ENCODE results near the gene GDPD1.
A peak's percentile ranks its signal among the peaks of the same experiment; 100 is the strongest.
"Not testable (repeated sequence)": the region's sequence is repeated elsewhere in the genome, so short reads cannot be mapped to it uniquely, and the experiment has no call there.

Gene GDPD1

DNA sequence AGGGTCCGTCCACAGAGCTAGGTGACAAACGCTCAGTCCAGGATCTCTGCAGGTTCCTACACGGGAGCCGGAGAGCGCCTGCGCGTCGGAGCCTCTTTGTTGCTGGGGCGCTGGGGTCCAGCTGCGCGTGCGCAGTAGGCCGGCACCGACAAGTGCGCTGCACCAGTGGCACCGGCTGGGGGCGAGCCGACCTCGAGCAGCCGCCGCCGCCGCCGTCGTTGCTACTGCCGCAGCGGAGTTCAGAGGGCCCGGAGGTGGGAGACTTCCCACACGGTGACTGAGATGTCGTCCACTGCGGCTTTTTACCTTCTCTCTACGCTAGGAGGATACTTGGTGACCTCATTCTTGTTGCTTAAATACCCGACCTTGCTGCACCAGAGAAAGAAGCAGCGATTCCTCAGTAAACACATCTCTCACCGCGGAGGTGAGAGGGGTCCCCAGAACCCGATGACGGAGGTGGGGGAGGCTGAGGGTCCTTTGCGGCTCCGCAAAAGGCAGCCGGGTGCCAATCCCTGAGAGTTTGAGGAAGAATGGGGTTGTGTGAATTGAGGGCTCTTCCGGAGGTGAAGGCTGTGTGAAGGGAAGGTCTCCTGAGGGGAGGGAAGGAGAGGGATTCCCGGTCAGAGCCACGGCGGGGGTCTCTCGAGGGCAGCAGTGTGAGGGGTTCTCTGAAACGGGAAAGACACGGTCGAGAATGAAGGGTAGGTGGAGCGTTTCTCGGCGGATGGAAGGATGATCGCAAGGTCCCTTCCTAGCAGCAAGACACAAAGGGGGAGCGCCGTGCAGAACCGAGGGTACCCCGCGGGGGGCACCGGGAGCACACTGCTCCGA lies at the start of gene GDPD1:
Gene GDPD1, plus strand, starts transcription at position 184 of the 831 bp plus-strand sequence. Its CDS starts 99 bp downstream, at position 283.
- DNase-seq (ENCODE audit: low read depth in 2 of 3, low spot score in 2 of 3) = peak; percentile 92 to 96 (median 92)

GRCh38 chr17:59172436-59173004 lies 47.8 kb upstream of the GDPD1 start:
- no peak for DNase-seq (ENCODE audit: low read depth in 2 of 3, low spot score in 2 of 3)

DNA sequence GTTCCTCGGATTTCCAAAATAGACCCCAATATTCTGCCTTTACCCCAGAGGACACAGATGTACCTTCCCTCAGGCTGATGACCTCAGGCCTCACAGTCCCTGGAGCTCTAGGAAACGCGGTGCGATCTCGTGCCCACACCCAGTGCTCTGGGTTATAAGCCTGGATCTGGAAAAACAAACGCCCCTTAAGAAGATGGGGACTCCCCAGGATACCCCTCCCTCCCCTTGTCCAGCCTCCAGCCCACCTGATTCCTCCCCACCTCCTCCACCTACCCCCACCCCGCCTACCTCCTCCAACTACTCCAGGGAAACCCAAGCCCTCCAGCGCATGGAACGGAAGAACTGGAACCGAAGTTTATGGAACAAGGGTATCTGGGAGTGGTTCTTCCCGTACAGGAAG lies 45.6 kb upstream of the GDPD1 start:
- DNase-seq (ENCODE audit: low read depth in 2 of 3, low spot score in 2 of 3) = no peak

- no peak for DNase-seq (ENCODE audit: low read depth in 2 of 3, low spot score in 2 of 3)
Measured at GRCh38 chr17:59175076-59175475, 45.2 kb upstream of the GDPD1 start.

DNA sequence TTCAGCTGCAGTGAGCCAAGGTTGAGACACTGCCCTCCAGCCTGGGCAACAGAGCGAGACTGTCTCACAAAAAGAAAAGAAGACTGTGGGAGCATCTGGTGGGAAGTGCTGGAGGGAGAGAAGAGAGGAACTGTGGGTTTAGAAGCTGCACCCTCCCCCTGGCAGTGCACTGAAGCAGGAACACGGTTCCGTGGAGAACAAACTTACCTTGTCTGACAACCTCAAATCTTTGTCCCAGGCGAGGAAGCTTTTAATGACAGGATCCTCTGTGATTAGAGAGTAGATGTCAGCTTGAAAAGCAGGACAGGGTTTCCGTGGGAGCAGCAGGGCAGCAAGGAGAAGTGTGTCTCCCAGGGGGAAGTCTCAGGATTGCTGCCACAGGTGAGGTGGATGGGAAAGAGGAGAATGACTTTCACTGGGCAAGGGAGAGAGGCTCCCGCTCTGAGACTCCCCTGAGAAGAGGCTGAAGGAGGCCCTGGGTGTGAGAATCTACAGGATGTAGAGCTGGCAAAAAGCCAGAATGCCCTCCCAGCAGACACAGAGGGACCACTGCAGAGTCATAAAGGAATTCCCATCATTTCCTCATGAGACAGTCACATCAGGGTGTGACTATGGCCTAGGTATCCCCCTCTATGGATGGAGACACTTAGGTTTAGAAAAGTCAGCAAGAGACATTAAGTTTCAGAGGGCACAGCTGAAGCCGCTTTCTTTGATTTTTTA lies 41.9 kb upstream of the GDPD1 start:
- DNase-seq (ENCODE audit: low read depth in 2 of 3, low spot score in 2 of 3) = no peak

- DNase-seq (ENCODE audit: low read depth in 2 of 3, low spot score in 2 of 3) = not testable (repeated sequence)
Measured at GRCh38 chr17:59179601-59180000, 40.7 kb upstream of the GDPD1 start.

- no peak for DNase-seq (ENCODE audit: low read depth in 2 of 3, low spot score in 2 of 3)
Measured at GRCh38 chr17:59180626-59181025, 39.7 kb upstream of the GDPD1 start.

GRCh38 chr17:59181481-59181880 lies 38.8 kb upstream of the GDPD1 start:
- DNase-seq (ENCODE audit: low read depth in 2 of 3, low spot score in 2 of 3) = no peak

GRCh38 chr17:59185997-59186396 lies 34.3 kb upstream of the GDPD1 start:
- no peak for DNase-seq (ENCODE audit: low read depth in 2 of 3, low spot score in 2 of 3)

DNA sequence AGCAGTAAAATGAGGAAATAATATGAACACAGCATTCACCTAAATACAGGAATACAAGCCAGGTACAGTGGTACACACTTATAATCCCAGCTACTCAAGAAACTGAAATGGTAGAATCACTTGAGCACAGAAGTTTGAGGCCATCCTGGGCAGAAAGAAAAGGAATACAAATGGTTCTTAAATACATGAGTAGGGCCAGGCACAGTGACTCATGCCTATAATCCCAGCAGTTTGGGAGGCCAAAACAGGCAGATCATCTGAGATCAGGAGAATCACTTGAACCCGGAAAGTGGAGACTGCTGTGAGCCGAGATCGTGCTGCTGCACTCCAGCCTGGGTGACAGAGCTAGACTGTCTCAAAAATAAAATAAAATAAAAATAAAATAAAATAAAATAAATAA lies 33.5 kb upstream of the GDPD1 start:
- no peak for DNase-seq (ENCODE audit: low read depth in 2 of 3, low spot score in 2 of 3)

DNA sequence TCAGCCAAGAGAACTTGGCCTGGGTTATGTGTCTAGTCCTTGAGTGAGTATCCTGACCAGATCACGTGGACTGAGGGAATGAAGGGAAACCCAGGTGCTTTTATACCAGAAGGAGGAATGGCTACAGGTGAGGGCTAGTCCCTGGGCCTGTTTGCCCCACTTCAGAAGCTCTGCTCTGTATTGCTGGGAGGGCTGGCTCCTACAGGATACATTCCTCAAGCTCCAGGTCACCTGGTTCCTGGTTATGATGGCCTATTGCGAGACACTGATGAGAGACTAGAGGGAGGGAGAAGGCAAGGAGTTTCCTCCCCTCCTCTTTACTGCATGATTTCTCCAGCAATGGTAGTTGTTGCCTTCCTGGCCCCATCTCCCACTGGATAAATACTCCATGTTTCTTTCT lies 29.5 kb upstream of the GDPD1 start:
- no peak for DNase-seq (ENCODE audit: low read depth in 2 of 3, low spot score in 2 of 3)

DNA sequence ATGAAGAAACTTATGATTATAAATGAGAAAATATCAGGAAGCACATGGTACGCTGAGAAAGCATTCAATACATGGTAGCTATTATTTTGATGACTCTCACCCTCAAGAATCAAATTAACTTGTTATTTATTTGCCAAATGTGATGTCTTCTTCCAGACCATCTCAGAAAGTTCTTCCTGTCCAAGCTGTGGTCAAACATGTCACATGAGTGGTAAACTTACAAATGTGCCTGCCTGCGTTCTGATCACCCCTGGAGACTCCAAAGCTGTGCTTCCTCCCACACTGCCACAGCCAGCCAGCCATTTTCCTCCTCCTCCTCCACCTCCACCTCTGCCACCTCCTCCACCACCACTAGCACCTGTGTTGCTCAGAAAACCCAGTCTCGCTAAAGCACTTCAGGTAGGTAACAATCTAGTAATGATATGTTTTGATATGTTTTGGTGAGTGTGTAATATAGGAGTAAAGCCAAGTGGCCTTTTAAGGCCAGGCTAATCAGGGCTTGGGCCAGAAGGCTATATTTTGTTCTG lies 26.9 kb upstream of the GDPD1 start:
- DNase-seq (ENCODE audit: low read depth in 2 of 3, low spot score in 2 of 3) = no peak

DNA sequence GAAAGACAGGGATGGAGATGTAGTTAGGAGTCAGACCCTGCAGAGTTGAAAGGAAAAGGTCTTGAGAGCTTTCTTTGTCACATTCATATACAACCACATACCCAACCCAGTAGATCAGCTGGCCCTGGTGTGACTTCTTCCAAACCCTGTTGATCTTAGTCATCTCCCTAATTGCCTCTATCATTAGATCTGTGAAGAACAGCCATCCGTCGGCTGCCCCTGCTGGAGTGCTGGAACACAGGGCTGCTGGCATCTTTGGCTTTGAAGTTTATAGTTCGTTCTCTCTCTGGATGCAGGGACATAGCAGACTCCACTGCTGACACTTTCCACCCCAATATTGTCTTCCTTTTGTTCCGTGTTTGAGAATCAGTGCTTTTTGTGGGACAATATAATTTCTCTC lies 20.9 kb upstream of the GDPD1 start:
- DNase-seq (ENCODE audit: low read depth in 2 of 3, low spot score in 2 of 3) = no peak

GRCh38 chr17:59202320-59202719 lies 18.0 kb upstream of the GDPD1 start:
- DNase-seq (ENCODE audit: low read depth in 2 of 3, low spot score in 2 of 3) = no peak

DNA sequence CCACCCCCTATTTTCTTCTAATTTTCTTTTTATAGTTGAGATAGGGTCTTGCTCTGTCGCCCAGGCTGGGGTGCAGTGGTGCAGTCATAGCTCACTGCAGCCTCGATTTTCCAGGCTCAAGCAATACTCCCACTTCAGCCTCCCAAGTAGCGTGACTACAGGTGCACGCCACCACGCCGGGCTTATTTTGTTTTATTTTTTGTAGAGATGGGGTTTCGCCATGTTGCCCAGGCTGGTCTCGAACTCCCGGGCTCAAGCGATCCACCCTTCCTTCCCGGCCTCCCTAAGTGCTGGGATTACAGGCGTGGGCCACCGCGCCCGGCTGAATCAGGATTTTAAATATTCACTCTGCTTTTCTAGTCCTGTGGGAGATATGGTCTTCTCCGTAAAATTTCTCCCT lies 941 bp upstream of the GDPD1 start:
- DNase-seq (ENCODE audit: low read depth in 2 of 3, low spot score in 2 of 3) = no peak

- DNase-seq (ENCODE audit: low read depth in 2 of 3, low spot score in 2 of 3) = no peak
Measured at GRCh38 chr17:59219992-59220327, 351 bp upstream of the GDPD1 start.

GRCh38 chr17:59221159-59221847 lies 992 bp downstream of the GDPD1 start:
- DNase-seq (ENCODE audit: low read depth in 2 of 3, low spot score in 2 of 3) = no peak

DNA sequence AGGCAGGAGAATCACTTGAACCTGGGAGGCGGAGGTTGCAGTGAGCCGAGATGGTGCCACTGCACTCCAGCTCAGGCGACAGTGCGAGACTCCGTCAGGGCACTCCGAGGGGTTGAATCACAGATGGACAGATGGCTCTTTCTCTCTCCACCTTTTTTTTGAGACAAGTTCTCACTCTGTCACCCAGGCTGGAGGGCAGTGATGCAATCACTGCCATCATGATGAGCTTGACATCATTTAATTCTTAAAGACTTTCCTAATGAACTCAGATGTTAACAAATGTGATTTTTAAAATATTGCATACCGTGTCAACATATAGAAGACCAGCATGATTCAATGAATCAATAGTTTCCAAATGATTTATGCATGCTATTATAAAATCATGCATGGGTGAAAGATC lies 3.5 kb downstream of the GDPD1 start:
- no peak for DNase-seq (ENCODE audit: low read depth in 2 of 3, low spot score in 2 of 3)

- not testable (repeated sequence) for DNase-seq (ENCODE audit: low read depth in 2 of 3, low spot score in 2 of 3)
Measured at GRCh38 chr17:59228588-59228987, 8.3 kb downstream of the GDPD1 start.

- no peak for DNase-seq (ENCODE audit: low read depth in 2 of 3, low spot score in 2 of 3)
Measured at GRCh38 chr17:59230764-59231163, 10.5 kb downstream of the GDPD1 start.

DNA sequence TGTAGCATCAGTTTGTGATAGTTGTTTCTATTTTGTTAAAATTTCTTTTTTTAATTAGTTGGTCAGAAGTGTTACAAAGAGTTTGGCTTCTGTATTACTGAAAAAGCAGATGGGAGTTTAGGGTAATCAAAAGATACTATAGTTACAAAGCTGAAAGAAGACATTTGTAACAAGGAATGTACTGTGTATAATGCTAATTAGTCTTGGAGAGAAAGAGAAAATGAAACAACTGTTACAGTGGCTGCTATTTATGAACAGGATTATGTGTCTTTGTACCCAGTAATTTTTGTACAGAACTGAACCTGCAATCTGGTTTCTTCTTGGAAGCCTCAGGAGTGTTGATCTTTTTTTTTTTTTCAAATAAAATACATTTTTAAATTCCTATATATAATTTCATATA lies 14.3 kb downstream of the GDPD1 start:
- no peak for DNase-seq (ENCODE audit: low read depth in 2 of 3, low spot score in 2 of 3)

All from activated CD8-positive, alpha-beta memory T cell treated with anti-CD3 and anti-CD28 coated beads for 48 hours (primary cell).